Subcutaneous abdominal adipose tissue (tissue), 5 donors: ENCODE measurements around the gene TOGARAM2.
A peak's percentile ranks its signal among the peaks of the same experiment; 100 is the strongest.
"Not testable (repeated sequence)": the region's sequence is repeated elsewhere in the genome, so short reads cannot be mapped to it uniquely, and the experiment has no call there.

ENCODE experiments used
- H3K27ac ChIP-seq: one replicate; pipeline ENCODE4 v1.7.0; 2013; ENCODE audit warnings: low read depth, mild to moderate bottlenecking, inconsistent platforms, low read length, moderate library complexity
- H3K27me3 ChIP-seq, 5 donors: one replicate each; pipeline ENCODE4 v1.7.0; 2013; ENCODE audit warnings: low read length in 5 of 5, inconsistent platforms in 1 of 5; ENCODE audit not compliant: control insufficient read depth in 5 of 5, insufficient read depth in 4 of 5
- H3K36me3 ChIP-seq, 5 donors: one replicate each; pipeline ENCODE4 v1.7.0; 2013; ENCODE audit warnings: low read length in 5 of 5; ENCODE audit not compliant: control insufficient read depth in 5 of 5, insufficient read depth in 5 of 5
- H3K4me1 ChIP-seq, 5 donors: one replicate each; pipeline ENCODE4 v1.7.0; 2013; ENCODE audit warnings: low read length in 5 of 5, mild to moderate bottlenecking in 3 of 5, moderate library complexity in 1 of 5; ENCODE audit not compliant: control insufficient read depth in 5 of 5, insufficient read depth in 5 of 5
- H3K4me3 ChIP-seq, 5 donors: one replicate each; pipeline ENCODE4 v1.7.0; 2013; ENCODE audit warnings: low read length in 5 of 5, low read depth in 1 of 5
- H3K9ac ChIP-seq, 5 donors: one replicate each; pipeline ENCODE4 v1.7.0; 2013; ENCODE audit warnings: low read length in 5 of 5, mild to moderate bottlenecking in 4 of 5, moderate library complexity in 3 of 5
- H3K9me3 ChIP-seq, 5 donors: one replicate each; pipeline ENCODE4 v1.7.0; 2013; ENCODE audit warnings: low read length in 5 of 5; ENCODE audit not compliant: control insufficient read depth in 5 of 5
- donor health status: healthy.
- donor health status: healthy.
- donor health status: healthy.
- donor health status: healthy.
- donor health status: healthy.

Gene TOGARAM2

DNA sequence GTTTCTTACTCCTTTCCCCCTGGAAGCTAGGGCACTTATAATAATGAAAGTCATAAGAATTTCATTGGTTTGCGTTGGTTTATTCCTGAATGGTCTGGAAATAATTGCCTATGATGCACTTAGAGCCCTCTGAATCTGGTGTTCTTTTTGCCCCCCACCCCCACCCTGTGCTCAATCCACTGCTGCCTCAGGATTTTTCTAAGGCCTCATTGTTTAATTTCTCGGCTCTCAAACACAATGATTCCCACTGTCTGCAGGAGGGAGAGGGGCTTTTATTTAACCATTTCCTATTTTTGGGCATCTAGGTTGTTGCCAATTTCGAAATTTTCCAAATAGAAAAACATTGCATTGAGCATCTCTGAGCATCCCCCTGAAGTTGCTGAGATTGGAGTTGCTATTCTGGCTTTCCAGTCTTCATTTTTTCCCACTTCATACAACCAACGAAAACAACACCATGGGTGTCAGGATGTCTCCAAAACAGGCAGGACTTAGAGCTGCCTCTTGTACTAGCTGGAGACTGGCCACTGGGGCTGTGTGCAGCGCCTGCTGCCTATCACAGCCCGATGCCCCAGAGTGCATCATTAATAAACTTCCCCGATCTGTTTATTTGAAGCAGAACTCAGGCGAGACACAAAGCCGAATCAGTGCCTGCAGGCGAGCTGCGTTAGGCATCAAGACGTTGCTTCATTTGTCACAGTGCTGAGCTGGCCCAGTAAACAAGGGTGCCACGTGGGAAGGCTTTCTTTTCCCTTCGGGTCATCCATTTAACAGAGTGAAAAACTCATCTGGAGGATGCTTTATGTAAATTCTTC lies 95.0 kb downstream of the TOGARAM2 start:
- H3K36me3 ChIP-seq, result no peaks in the 10 kb centered on the region

GRCh38 chr2:29079887-29080286 lies 98.8 kb downstream of the TOGARAM2 start:
- Histone ChIP-seq H3K4me1 (peaks cover 0 to 20% (median 11%) of the 10 kb centered on the region in 5 donors), H3K36me3 (no peaks in the 10 kb centered on the region), H3K4me3 (peak overlapping the region in 1 of 5 donors; percentile 0), H3K27me3 (no peaks in the 10 kb centered on the region), H3K9ac (no peak overlapping the region), H3K27ac (no peak overlapping the region), H3K9me3 (peaks cover 0 to 21% (median 16%) of the 10 kb centered on the region in 5 donors)

More for the DNA sequence above, 95.0 kb downstream of the TOGARAM2 start:
- Histone ChIP-seq H3K9me3 (peaks cover 0 to 21% (median 16%) of the 10 kb centered on the region in 5 donors), H3K9ac (no peak overlapping the region), H3K4me3 (no peak overlapping the region), H3K27ac (peak overlapping the region; percentile 44), H3K27me3 (no peaks in the 10 kb centered on the region), H3K4me1 (peaks cover 0 to 33% (median 18%) of the 10 kb centered on the region in 5 donors)

DNA sequence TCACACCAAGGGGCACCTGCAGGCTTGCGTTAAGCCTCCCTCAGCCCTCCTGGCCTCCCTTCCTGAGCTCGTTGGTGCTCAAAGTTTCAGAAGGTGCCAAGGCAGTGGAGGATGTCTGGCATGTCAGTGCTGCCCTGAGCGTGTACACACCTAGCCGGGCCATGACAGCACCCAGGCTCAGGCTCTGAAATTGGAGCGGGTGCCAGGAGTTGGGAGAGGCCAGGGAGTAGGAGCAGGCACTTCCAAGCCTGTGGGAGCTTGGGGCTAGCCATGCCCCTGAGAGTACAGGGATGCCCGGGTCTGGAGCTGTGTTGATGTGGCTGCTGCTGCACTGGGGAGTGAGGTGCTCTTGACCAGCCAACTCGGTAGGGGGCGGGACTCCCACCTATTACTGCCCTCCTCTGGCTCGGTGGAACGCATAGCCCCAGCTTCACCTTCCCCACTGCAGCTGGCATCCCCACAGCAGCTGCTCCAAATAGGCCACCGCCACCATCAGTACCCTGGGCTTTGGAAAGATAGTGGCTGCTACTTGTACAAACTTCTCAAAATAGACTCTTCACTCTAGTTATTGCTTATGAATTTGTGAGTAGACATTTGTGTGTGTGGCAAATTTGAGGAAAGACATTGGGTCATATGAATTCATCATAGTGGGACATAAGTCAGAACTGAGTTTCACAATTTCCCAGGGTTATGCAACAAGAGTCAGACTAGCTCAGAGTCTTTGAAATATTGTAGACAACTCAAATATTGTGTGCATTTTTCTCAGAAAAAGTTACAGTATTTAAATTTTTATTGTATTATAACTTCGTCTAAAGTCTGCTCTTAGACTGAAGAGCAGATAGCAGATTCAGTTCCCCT lies 100.0 kb downstream of the TOGARAM2 start:
- Histone ChIP-seq H3K27me3 (no peaks in the 10 kb centered on the region), H3K36me3 (no peaks in the 10 kb centered on the region), H3K4me3 (peak overlapping the region in 2 of 5 donors; percentile 0 to 4), H3K9me3 (peaks cover 0 to 21% (median 16%) of the 10 kb centered on the region in 5 donors), H3K27ac (peak overlapping the region; percentile 87), H3K9ac (peak overlapping the region in 1 of 5 donors; percentile 37), H3K4me1 (peaks cover 0 to 16% (median 8%) of the 10 kb centered on the region in 5 donors)

GRCh38 chr2:29082804-29083495 lies 101.9 kb downstream of the TOGARAM2 start:
- Histone ChIP-seq H3K36me3 (no peaks in the 10 kb centered on the region), H3K4me1 (peaks cover 0 to 13% (median 7%) of the 10 kb centered on the region in 5 donors)

DNA sequence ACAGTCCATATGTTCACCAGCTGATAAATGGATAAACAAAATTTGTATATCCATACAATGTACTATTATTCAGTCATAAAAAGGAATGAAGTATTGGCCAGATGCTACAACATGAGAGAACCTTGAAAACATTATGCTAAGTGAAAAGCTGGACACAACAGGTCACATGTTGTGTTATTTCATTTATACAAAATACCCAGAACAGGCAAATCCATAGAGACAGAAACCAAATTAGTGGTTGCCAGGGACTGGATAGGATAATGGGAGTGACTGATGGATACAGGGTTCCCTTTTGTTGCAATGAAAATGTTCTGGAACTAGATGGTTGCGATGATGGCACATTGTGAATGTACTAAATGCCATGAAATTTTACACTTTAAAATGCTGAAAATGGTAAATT lies 103.5 kb downstream of the TOGARAM2 start:
- no peak overlapping the region for H3K4me3 ChIP-seq
- no peaks in the 10 kb centered on the region for H3K36me3 ChIP-seq
- peaks cover 0 to 13% (median 7%) of the 10 kb centered on the region in 5 donors for H3K4me1 ChIP-seq
- peaks cover 0 to 16% (median 11%) of the 10 kb centered on the region in 5 donors for H3K9me3 ChIP-seq
- no peak overlapping the region for H3K27ac ChIP-seq
- H3K9ac ChIP-seq, result no peak overlapping the region
- no peaks in the 10 kb centered on the region for H3K27me3 ChIP-seq

More at GRCh38 chr2:29082804-29083495, 101.9 kb downstream of the TOGARAM2 start:
- Histone ChIP-seq H3K27me3 (no peaks in the 10 kb centered on the region), H3K9ac (no peak overlapping the region), H3K9me3 (peaks cover 0 to 21% (median 16%) of the 10 kb centered on the region in 5 donors), H3K27ac (no peak overlapping the region), H3K4me3 (no peak overlapping the region)

GRCh38 chr2:29090311-29090710 lies 109.2 kb downstream of the TOGARAM2 start:
- H3K9me3 ChIP-seq, H3K36me3 ChIP-seq: not testable (repeated sequence)

DNA sequence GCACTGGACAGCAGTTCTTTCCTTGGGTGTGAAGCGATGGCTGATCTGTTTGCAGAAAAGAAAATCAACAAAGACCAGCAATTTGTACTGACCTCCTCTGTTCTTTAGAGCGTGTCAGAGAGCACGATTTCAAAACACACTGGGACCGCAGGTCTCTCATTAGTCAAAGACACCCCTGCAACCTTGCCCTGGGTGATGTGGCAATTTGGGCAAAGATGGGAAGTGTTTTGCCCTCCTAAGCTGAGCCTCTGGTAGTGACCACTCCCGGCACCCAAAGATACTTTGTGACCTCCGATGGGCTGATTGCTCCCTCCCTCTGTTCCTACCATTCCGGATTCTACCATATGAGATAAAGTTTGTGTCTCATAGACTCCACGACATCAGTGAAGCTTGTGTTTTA lies 115.9 kb downstream of the TOGARAM2 start:
- no peaks in the 10 kb centered on the region for H3K27me3 ChIP-seq
- no peak overlapping the region for H3K27ac ChIP-seq
- no peaks in the 10 kb centered on the region for H3K9me3 ChIP-seq
- H3K4me3 ChIP-seq, result no peak overlapping the region
- H3K9ac ChIP-seq, result no peak overlapping the region
- no peaks in the 10 kb centered on the region for H3K36me3 ChIP-seq
- peaks cover 0 to 4% (median 0%) of the 10 kb centered on the region in 5 donors for H3K4me1 ChIP-seq

More at GRCh38 chr2:29090311-29090710, 109.2 kb downstream of the TOGARAM2 start:
- H3K4me1 ChIP-seq, H3K9ac ChIP-seq, H3K27ac ChIP-seq, H3K27me3 ChIP-seq, H3K4me3 ChIP-seq: not testable (repeated sequence)

DNA sequence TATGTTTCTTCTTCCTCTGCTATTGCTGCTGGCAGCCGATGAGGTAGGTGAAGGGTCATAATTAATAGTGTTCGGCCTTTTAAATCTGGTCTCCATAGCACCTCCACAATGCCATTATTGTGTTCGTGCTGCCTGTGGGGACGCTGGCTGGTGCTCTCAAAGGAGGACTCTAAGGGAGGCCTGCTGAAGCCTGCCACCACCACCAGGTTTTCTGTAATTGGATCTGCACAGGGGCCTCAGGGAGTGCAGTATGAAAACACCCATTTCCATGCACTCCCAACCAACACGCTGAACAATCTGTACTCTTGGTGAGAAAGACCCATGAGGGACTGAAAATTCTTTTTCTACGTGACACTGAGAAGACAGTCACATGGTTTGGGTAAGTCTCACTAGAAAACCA lies 116.5 kb downstream of the TOGARAM2 start:
- Histone ChIP-seq H3K9ac (no peak overlapping the region), H3K27ac (no peak overlapping the region), H3K27me3 (no peaks in the 10 kb centered on the region), H3K4me3 (no peak overlapping the region), H3K9me3 (no peaks in the 10 kb centered on the region), H3K36me3 (no peaks in the 10 kb centered on the region), H3K4me1 (peaks cover 0 to 4% (median 0%) of the 10 kb centered on the region in 5 donors)

DNA sequence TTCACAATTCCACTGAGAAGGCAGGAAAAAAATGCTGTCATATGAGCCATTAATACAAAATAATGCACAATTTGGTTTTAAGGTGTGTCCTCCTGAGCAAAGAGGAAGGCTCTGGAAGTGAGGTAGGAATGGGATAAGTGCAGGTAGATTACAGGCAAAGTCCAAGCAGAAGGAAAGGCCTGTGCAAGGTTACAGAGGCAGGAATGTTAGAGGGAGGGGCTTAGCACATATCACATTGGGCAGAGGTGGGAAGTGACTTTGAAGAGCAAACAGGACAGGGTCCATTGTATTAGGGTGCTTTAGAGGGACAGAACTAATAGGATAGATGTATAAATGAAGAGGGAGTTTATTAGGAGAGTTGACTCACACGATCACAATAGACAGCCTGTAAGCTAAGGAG lies 119.5 kb downstream of the TOGARAM2 start:
- no peak overlapping the region for H3K27ac ChIP-seq
- no peaks in the 10 kb centered on the region for H3K36me3 ChIP-seq
- peaks cover 0 to 4% (median 0%) of the 10 kb centered on the region in 5 donors for H3K4me1 ChIP-seq
- no peak overlapping the region for H3K9ac ChIP-seq
- no peak overlapping the region for H3K4me3 ChIP-seq
- no peaks in the 10 kb centered on the region for H3K9me3 ChIP-seq
- H3K27me3 ChIP-seq, result no peaks in the 10 kb centered on the region
